ENCODE data around the gene ACP4.
A peak's percentile ranks its signal among the peaks of the same experiment; 100 is the strongest.

ACP4 gene

GRCh38 chr19:50820086-50820485 is 29.9 kb downstream of the ACP4 start:
- H3K4me3 ChIP-seq (ENCODE audit: low read length) = peak overlapping the region; percentile 82; the same call in 1 of the 2 replicates
- TF ChIP-seq ZNF274 (IDR thresholded peaks at IDR 0.05; ENCODE audit: low read depth, low read length) = no peak

DNA sequence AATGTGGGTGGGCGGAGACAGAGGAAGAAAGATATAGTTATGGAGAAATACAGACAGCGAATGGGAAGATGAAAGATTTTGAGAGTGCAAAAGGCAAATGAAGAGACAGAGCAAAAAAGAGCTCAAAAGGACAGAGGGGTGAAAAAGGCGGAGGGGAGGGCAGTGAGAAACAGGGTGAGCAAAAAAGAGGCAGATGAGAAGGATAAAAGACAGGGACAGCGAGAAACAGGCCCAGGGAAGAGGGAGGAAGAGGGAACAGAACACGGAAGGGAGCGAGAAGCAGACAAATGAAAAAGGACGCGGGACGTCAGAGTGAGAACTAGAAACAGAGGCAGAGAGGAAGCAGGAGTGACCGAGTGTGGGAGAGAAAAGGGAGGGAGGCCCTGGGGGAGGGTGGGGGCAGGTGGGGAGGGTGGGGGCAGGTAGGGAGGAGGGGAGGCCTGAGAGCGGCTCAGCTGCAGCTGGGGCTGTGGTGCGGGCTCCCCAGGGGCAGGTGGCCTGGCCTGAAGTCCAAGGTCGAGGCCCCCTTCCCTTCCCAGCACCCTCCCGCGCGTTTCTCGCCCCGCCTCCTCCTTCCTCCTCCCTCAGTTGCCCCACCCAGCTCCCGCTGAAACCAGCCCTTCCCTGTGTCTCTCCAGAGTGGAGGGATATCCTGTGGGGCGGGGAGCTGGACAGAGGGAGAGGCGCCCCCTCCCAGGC is 30.5 kb downstream of the ACP4 start:
- TF ChIP-seq ZNF274 (IDR thresholded peaks at IDR 0.05; ENCODE audit: low read depth, low read length) = no peak
- peak overlapping the region; percentile 82; the same call in 1 of the 2 replicates for H3K4me3 ChIP-seq (ENCODE audit: low read length)

DNA sequence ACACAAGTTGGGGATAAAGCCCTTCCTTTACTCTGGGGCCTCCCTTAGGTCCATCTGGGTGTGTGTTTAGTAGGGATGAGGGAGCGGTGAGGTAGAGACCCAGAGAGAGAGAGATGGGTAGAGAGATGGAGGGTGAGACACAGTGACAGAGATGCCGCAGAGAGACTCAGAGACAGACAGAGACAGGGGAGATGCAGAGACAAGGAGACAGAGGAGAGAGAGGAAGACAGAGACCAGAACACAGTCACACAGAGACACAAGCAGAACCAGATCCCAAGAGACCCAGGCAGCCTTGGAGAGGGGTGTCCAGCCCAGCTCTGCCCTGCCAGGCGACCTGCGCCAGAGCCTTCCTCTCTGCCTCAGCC is 31.0 kb downstream of the ACP4 start:
- no peak overlapping the region; the same call in 1 of the 2 replicates for H3K4me3 ChIP-seq (ENCODE audit: low read length)

DNA sequence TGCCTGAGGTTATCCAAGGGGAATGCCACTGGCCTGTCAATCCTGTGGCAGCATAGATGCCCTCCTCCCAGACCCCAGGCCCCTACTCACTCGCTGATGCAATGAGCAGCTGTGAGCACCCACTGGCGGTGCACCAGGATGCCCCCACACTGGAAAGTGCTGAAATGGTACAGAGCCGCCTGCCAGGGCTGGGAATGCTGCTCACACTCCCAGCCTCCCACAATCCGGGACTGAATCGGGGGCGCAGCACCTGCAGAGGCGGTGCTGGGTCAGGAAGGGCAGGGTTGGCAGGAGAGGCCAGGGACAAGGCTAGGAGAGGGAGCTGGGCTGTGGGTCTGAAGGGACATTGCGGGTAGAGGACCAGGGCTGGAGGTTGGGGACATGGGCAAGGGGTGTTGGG is 31.4 kb downstream of the ACP4 start:
- no peak overlapping the region for H3K4me3 ChIP-seq (ENCODE audit: low read length)
- no peak for TF ChIP-seq ZNF274 (IDR thresholded peaks at IDR 0.05; ENCODE audit: low read depth, low read length)

More for the DNA sequence above, 31.0 kb downstream of the ACP4 start:
- TF ChIP-seq ZNF274 (IDR thresholded peaks at IDR 0.05; ENCODE audit: low read depth, low read length) = no peak

DNA sequence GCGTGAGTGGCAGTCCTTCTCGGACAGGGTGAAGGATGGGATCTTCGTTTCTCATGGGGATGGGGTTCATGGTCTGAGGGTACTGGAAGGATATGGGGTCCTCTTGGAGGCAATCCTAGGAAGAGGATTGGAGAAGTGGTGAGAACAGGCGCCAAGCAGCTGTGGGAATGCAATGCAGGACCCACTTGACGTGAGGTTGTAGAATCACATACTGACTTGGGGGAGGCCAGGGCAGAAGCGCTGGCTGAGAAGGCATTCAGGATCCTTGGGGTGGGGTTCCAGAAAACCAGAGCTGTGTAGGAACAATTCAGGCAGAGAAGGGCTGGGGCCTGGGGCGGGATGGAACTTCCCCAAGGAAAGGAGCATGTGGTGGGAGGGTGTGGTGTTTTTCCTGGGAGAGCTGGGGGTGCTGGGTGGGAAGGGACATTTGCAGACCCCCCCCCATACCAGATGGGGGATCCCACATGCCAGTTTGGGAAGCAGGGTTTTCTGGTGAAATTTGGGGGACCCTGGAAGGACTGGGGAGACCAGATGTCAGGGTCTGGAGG is 32.5 kb downstream of the ACP4 start:
- TF ChIP-seq ZNF274 (IDR thresholded peaks at IDR 0.05; ENCODE audit: low read depth, low read length) = no peak
- H3K4me3 ChIP-seq (ENCODE audit: low read length) = no peak overlapping the region

DNA sequence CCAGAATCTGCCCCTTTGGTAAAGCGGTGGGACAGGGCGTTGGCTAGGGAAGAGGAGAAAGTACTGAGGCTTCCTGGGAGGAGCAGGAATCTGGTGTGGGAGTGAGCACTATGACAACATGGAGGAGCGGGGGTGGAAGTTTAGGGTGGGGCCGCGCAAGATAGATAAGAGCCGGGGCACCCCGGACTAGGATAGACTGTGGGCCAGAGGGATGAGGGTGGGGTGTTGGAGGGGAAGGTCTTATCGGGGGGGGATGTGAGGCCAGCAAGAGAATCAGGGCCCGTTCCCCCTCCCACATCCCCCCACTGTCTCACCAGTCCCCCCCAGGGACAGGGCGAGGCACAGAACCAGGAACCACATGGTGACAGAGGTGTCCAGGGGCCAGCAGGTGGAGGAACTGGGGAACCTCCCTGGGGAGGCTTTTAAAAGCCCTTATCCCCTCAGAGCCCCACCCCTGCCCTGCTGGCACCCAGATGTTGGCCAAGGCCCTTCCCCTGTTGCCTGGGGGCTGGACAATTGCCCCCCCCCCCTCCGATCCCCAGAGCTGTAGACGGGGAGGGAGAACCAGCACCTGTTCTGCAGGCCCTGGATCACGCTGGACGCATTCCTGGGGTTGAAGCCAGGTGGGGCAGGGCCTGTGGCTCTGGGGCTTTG is 33.3 kb downstream of the ACP4 start, which contains the start of gene KLK1:
Gene KLK1 (minus strand): TSS at position 399 of the 654 bp plus-strand sequence. CDS start 39 bp downstream, at position 360.
- H3K4me3 ChIP-seq (ENCODE audit: low read length) = no peak within 1 kb of the TSS
- TF ChIP-seq ZNF274 (IDR thresholded peaks at IDR 0.05; ENCODE audit: low read depth, low read length) = no peak

DNA sequence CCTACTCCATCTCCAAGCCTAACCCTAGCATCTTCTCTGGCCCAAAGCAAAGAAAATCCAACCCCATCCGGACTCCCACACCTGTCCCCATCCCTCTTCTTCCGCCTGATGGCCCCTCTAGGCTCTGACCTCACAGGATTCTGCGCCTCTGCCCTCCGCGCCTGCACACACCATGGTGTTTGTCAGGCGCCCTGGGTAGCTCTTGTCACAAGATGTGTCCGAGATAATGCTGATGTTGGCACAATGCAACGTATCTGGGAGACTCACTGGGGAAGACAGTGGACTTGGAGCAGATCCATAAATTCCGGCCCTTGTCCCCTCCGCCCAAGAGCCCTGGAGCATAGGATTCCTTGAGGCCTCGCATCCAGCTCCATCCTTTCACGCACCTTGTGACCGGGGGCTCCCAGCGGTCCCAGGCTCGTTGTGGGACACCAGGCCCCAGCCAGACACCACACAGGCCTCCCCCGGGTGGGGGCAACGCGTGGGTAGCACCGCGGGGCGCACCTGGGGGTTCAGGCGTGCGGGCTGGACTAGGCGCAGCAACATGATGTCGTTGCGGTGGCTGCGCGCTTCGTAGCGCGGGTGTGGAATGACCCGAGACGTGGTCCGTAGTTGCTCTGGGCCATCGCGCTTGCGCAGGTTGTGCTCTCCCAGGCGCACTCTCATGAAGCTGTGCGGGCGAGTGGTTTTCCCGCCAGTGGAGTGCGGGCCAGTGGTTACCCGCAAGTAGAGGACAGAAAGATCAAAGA is 36.5 kb downstream of the ACP4 start:
- no peak overlapping the region for H3K4me3 ChIP-seq (ENCODE audit: low read length)
- no peak for TF ChIP-seq ZNF274 (IDR thresholded peaks at IDR 0.05; ENCODE audit: low read depth, low read length)

DNA sequence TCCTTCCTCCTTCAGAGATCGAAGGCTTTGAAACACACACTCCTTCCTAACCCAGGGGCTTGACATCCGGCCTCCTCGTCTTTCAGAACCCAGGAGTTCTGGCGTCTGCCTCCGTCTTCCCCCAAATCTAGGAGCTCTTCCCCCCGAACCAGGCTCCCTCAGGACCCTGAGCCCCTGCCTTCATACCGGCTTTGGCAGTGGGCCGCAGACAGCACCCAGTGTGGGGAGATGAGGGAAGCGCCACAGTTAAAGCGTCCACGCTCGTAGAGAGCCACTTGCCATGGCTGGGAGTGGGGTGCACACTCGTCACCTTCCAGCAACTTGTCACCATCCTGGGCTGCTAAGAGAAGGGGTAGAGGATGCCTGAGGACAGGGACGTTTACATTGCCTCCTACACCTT is 37.3 kb downstream of the ACP4 start:
- TF ChIP-seq ZNF274 (IDR thresholded peaks at IDR 0.05; ENCODE audit: low read depth, low read length) = no peak

GRCh38 chr19:50829801-50830200 is 39.6 kb downstream of the ACP4 start:
- TF ChIP-seq ZNF274 (IDR thresholded peaks at IDR 0.05; ENCODE audit: low read depth, low read length) = no peak
- H3K4me3 ChIP-seq (ENCODE audit: low read length) = no peak overlapping the region

More for the DNA sequence above, 37.3 kb downstream of the ACP4 start:
- H3K4me3 ChIP-seq (ENCODE audit: low read length) = no peak overlapping the region

DNA sequence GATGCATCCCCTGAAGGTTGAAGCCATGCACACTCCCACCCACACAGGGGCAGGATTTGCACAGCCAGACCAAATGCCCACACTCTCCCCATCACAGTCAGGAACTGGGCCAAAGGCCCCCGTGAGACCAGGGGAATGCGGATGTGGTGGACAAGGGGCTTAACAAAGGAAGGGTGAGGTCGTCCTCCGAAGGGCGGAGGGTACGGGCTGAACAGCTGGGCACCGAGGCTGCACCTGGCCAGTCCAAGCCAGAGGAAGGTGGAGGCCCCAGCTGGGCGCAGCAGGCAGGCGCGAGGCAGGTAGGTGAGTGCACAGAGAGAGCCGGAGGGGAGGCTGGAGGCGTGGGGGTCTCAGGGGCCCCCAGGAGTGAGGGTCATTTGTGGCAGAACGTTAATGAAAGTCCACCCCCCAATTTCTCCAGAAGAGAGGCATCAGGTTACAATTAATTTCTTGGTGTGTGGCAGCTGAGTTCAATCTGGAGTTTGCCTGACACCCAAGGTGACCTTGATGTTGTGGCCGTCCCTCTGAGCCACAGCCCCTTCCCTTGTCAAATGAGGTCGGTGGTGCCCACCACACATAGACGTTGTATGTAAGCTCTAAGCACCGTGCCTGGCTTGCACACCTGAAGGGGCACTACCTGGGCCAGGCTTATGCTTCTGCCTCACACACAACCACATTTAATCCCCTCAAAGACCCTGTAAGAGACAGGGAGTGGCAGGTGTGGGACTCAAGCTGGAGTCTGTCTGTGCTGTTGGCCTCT is 40.2 kb downstream of the ACP4 start:
- no peak for TF ChIP-seq ZNF274 (IDR thresholded peaks at IDR 0.05; ENCODE audit: low read depth, low read length)
- H3K4me3 ChIP-seq (ENCODE audit: low read length) = no peak overlapping the region

- no peak for TF ChIP-seq ZNF274 (IDR thresholded peaks at IDR 0.05; ENCODE audit: low read depth, low read length)
- no peak overlapping the region for H3K4me3 ChIP-seq (ENCODE audit: low read length)
Measured at GRCh38 chr19:50831026-50831396, 40.8 kb downstream of the ACP4 start.

GRCh38 chr19:50832666-50833065 is 42.5 kb downstream of the ACP4 start:
- TF ChIP-seq ZNF274 (IDR thresholded peaks at IDR 0.05; ENCODE audit: low read depth, low read length) = no peak
- no peak overlapping the region for H3K4me3 ChIP-seq (ENCODE audit: low read length)

GRCh38 chr19:50833117-50833801 is 43.0 kb downstream of the ACP4 start, which contains the start of gene KLK15:
KLK15 (minus strand) TSS chr19:50833574; CDS start chr19:50831492, 2,082 bp downstream.
- no peak within 1 kb of the TSS for H3K4me3 ChIP-seq (ENCODE audit: low read length)
- no peak for TF ChIP-seq ZNF274 (IDR thresholded peaks at IDR 0.05; ENCODE audit: low read depth, low read length)

All from GM08714 (cell line).